ENCODE measurements around the gene SMYD3. TPM values are rescaled to one million over a fixed set of nuclear protein-coding genes. Genes with fewer than 3 reads are reported as not detected.
A peak's percentile ranks its signal among the peaks of the same experiment; 100 is the strongest.

Gene SMYD3
- total RNA-seq, 4 donors from 2014 or later = 12.0 to 15.0 (median 13.2) TPM

DNA sequence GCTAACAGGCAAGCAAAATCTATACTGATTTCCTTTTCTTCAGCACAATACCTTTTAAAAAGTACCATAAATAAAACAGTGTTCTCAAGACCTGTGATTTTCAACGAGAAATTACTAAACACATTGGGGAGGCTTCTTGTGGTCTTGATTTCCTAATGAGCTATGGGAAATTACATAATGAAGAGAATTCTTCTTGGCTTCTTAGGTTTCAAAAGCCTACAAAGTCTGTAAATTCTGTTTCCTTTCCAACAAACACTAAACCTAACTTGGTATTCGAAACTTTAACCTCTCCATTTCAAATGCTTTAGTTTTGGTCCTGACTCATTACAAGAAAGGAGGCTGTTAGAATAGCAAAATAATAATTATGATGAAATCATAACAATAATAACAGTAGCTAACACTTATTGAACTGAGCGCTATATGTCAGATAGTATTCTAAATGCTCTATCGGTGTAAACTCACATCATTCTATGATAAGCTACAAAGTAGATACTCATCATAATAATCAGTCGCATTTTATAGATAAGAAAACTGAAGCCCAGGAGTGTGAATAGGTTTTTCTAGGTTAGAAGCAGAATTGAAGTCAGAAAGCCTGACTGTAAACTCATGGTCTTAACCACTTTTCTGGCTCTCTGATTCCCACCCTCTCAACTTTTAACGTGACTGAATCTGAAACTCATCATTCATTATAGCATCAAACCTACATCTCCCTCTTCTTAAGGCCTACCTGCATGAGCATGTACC lies 486.7 kb downstream of the SMYD3 start:
- H3K9me3 ChIP-seq = no peaks in the 10 kb centered on the region
- H3K27me3 ChIP-seq = no peaks in the 10 kb centered on the region
- no peaks in the 10 kb centered on the region for H3K36me3 ChIP-seq
- DNase-seq (ENCODE audit: extremely low spot score) = no peak
- TF ChIP-seq POLR2A (IDR thresholded peaks at IDR 0.05; ENCODE audit: low read depth) (no peak), POLR2AphosphoS5 (IDR thresholded peaks at IDR 0.05) (no peak), EP300 (IDR thresholded peaks at IDR 0.05) (no peak)
- TF ChIP-seq, protein P1, sequence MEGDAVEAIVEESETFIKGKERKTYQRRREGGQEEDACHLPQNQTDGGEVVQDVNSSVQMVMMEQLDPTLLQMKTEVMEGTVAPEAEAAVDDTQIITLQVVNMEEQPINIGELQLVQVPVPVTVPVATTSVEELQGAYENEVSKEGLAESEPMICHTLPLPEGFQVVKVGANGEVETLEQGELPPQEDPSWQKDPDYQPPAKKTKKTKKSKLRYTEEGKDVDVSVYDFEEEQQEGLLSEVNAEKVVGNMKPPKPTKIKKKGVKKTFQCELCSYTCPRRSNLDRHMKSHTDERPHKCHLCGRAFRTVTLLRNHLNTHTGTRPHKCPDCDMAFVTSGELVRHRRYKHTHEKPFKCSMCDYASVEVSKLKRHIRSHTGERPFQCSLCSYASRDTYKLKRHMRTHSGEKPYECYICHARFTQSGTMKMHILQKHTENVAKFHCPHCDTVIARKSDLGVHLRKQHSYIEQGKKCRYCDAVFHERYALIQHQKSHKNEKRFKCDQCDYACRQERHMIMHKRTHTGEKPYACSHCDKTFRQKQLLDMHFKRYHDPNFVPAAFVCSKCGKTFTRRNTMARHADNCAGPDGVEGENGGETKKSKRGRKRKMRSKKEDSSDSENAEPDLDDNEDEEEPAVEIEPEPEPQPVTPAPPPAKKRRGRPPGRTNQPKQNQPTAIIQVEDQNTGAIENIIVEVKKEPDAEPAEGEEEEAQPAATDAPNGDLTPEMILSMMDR (IDR thresholded peaks at IDR 0.05) = no peak
- H3K27ac ChIP-seq (replicated peaks in 1 of 4) = no peak overlapping the region
- intact Hi-C loops (cut with DNase I) = no loop called here
- H3K4me3 ChIP-seq = no peak overlapping the region
- 72% methylated on average over 6 of the region's 6 CpGs for WGBS
- H3K4me1 ChIP-seq = no peaks in the 10 kb centered on the region

DNA sequence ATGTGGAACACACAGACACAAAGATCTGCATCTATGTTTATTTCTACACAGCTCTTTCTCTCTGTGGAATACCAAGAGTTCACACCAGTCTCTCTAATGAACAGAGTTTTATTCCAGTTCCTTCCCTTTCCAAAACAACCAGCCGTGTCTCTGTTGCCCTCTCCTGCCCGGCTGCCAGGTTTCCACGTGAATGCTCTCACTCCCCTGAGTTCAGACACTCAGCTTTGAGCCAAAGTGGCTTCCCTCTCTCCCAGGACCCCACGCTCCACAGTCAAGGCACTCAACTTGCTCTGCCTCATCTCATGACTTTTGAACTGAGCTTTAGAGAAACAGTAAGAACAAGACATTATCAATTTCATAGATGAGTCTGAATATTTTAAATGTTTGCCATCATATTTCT lies 488.9 kb downstream of the SMYD3 start:
- no peak for DNase-seq (ENCODE audit: extremely low spot score)
- Histone ChIP-seq H3K36me3 (no peaks in the 10 kb centered on the region), H3K9me3 (no peaks in the 10 kb centered on the region), H3K27me3 (no peaks in the 10 kb centered on the region), H3K27ac (replicated peaks in 1 of 4) (no peak overlapping the region), H3K4me1 (no peaks in the 10 kb centered on the region), H3K4me3 (no peak overlapping the region)
- TF ChIP-seq, protein P1 (IDR thresholded peaks at IDR 0.05) = no peak
- TF ChIP-seq POLR2AphosphoS5 (IDR thresholded peaks at IDR 0.05) (no peak), EP300 (IDR thresholded peaks at IDR 0.05) (no peak), POLR2A (IDR thresholded peaks at IDR 0.05; ENCODE audit: low read depth) (no peak)
- intact Hi-C loops (cut with DNase I) = no loop called here
- WGBS = 76% methylated on average over 4 of the region's 4 CpGs

GRCh38 chr1:246012341-246012740 lies 494.7 kb downstream of the SMYD3 start:
- TF ChIP-seq POLR2AphosphoS5 (IDR thresholded peaks at IDR 0.05) = no peak
- no peak for TF ChIP-seq POLR2A (IDR thresholded peaks at IDR 0.05; ENCODE audit: low read depth)
- TF ChIP-seq, protein P1 (IDR thresholded peaks at IDR 0.05) = peak; percentile 67 to 71 (median 70)
- TF ChIP-seq EP300 (IDR thresholded peaks at IDR 0.05) = no peak
- H3K27ac ChIP-seq (replicated peaks in 1 of 4) = no peak overlapping the region
- H3K4me1 ChIP-seq = peaks cover 0 to 14% (median 6%) of the 10 kb centered on the region in 4 donors
- intact Hi-C loops (cut with DNase I) = loop anchor here (5.0 kb wide), 2 partner anchors 105 to 480 kb away; no protein-coding TSS in a partner anchor
- no peak for DNase-seq (ENCODE audit: extremely low spot score)
- no peaks in the 10 kb centered on the region for H3K36me3 ChIP-seq
- no peaks in the 10 kb centered on the region for H3K9me3 ChIP-seq
- 21% methylated on average over 5 of the region's 5 CpGs for WGBS
- no peak overlapping the region for H3K4me3 ChIP-seq
- H3K27me3 ChIP-seq = no peaks in the 10 kb centered on the region

DNA sequence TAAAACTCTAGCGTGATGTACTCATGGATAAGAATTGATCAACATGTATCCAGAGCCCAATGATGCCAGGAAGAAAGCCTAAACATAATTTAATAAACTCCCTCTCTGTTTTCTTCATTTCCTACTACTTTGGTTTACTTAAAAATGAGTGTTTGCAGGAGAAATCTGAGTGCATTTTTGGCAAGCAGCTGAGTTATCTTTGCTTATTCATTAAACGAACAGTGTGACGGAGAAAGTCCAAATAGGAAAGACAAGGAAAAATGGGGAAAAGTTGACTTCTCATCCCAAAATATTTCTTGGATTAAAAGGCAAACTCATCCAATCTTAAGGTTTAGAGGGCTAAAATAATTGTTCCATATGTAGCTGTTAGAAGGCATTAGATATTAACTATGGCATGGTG lies 496.7 kb downstream of the SMYD3 start:
- DNase-seq (ENCODE audit: extremely low spot score) = no peak
- TF ChIP-seq POLR2A (IDR thresholded peaks at IDR 0.05; ENCODE audit: low read depth) = no peak
- TF ChIP-seq, protein P1 (IDR thresholded peaks at IDR 0.05) = no peak
- no peak for TF ChIP-seq POLR2AphosphoS5 (IDR thresholded peaks at IDR 0.05)
- no peak for TF ChIP-seq EP300 (IDR thresholded peaks at IDR 0.05)
- no peaks in the 10 kb centered on the region for H3K27me3 ChIP-seq
- H3K36me3 ChIP-seq = no peaks in the 10 kb centered on the region
- peaks cover under 1 to 20% (median 10%) of the 10 kb centered on the region in 4 donors for H3K4me1 ChIP-seq
- no peak overlapping the region for H3K4me3 ChIP-seq
- 93% methylated on average over 3 of the region's 3 CpGs for WGBS
- no peaks in the 10 kb centered on the region for H3K9me3 ChIP-seq
- intact Hi-C loops (cut with DNase I) = loop anchor here (5.0 kb wide), 2 partner anchors 107 to 482 kb away; no protein-coding TSS in a partner anchor
- no peak overlapping the region for H3K27ac ChIP-seq (replicated peaks in 1 of 4)
